HCT116 (cell line): Measurements from ENCODE around the gene MAGEA12. TPM values are rescaled to one million over a fixed set of nuclear protein-coding genes. Genes with fewer than 3 reads are reported as not detected.
"Not testable (repeated sequence)": the region's sequence is repeated elsewhere in the genome, so short reads cannot be mapped to it uniquely, and the experiment has no call there.

ENCODE experiments used
- ATAC-seq: fragments of 200-7000 bp; cut with Tn5 transposase; 2 replicates; pipeline ENCODE4 v1.9.1; 2020; ENCODE audit warnings: mild to moderate bottlenecking, moderate library complexity
- BruUV-seq: library from RNA; stranded (reverse); fragments of 400-500 nt; replicated peaks from 2 replicates; lab custom pipeline; 2021; lab: Mats Ljungman, UMichigan
- CTCF ChIA-PET: fragments of 300-600 bp; sonication (Branson Sonifier 250); formaldehyde crosslinking; loops from one replicate; lab custom pipeline; 2021; ENCODE audit warnings: antibody characterized with exemption; lab: Charles Lee
- POLR2A ChIA-PET: fragments of 300-600, 350-600 bp; sonication (Branson Sonifier 250); formaldehyde crosslinking; loops from one replicate; lab custom pipeline; 2021; ENCODE audit warnings: antibody characterized with exemption; lab: Charles Lee
- RAD21 ChIA-PET, 2 experiments: fragments of 300-600 bp; sonication (Branson Sonifier 250); formaldehyde crosslinking; loops; one replicate each; lab custom pipeline; 2023; ENCODE audit warnings: low total read pairs in 2 of 2; ENCODE audit not compliant: uncharacterized antibody in 2 of 2, unreplicated experiment in 2 of 2, low non-redundant PET in 1 of 2; lab: Charles Lee
- DNase-seq: peaks from one replicate; pipeline ENCODE4 v3.0.0-alpha.2; 2010; ENCODE audit warnings: low read depth, low spot score
- H2AFZ ChIP-seq: fragments of 200-600 bp; shearing (Covaris generic), sonication (generic); 2 replicates; pipeline ENCODE4 v1.6.1; 2017; ENCODE audit warnings: low read depth, mixed run types, mixed read lengths, antibody characterized with exemption, low read length; ENCODE audit not compliant: poor library complexity, severe bottlenecking
- H3K27ac ChIP-seq: 2 replicates; pipeline ENCODE4 v1.5.1; 2012; ENCODE audit warnings: low read depth, low read length
- H3K27me3 ChIP-seq: fragments of 200-600 bp; sonication (generic); 2 replicates; pipeline ENCODE4 v1.6.1; 2016; ENCODE audit warnings: mixed run types, low read length, mixed read lengths; ENCODE audit not compliant: insufficient read depth
- H3K36me3 ChIP-seq, 2 experiments: fragments of 200-500 bp in 1 of 2; fragments of 200-600 bp in 1 of 2; sonication (Bioruptor generic) in 1 of 2; sonication (generic) in 1 of 2; 2 replicates each; pipeline versions ENCODE4 v1.5.1 to v1.6.1; 2014 to 2016; ENCODE audit warnings: low read length in 2 of 2, inconsistent platforms in 1 of 2, mixed read lengths in 1 of 2, mixed run types in 1 of 2; ENCODE audit not compliant: insufficient read depth in 2 of 2, control insufficient read depth in 1 of 2
- H3K4me1 ChIP-seq, 2 experiments: fragments of 200-600 bp in 1 of 2; sonication (generic) in 1 of 2; 2 replicates each; pipeline versions ENCODE4 v1.5.1 to v1.6.1; 2012 to 2017; ENCODE audit warnings: low read length in 2 of 2, inconsistent platforms in 1 of 2, mild to moderate bottlenecking in 1 of 2, mixed read lengths in 1 of 2, mixed run types in 1 of 2, moderate library complexity in 1 of 2; ENCODE audit not compliant: insufficient read depth in 2 of 2, control insufficient read depth in 1 of 2
- H3K4me2 ChIP-seq: fragments of 200-600 bp; sonication (generic); 2 replicates; pipeline ENCODE4 v1.6.1; 2017; ENCODE audit warnings: mixed run types, low read length, mixed read lengths
- H3K4me3 ChIP-seq, 2 experiments: fragments of 200-600 bp in 1 of 2; sonication (generic) in 1 of 2; replicated peaks in 1 of 2; 2 replicates each; pipeline ENCODE4 v1.5.1; 2011 to 2016; ENCODE audit warnings: low read length in 2 of 2, control low read depth in 1 of 2, low read depth in 1 of 2, mild to moderate bottlenecking in 1 of 2, mixed read lengths in 1 of 2, mixed run types in 1 of 2
- H3K79me2 ChIP-seq: fragments of 200-600 bp; sonication (generic); 2 replicates; pipeline ENCODE4 v1.6.1; 2017; ENCODE audit warnings: mild to moderate bottlenecking, mixed run types, low read length, moderate library complexity, mixed read lengths; ENCODE audit not compliant: insufficient read depth
- H3K9ac ChIP-seq: fragments of 200-600 bp; sonication (generic); 2 replicates; pipeline ENCODE4 v1.6.1; 2016; ENCODE audit warnings: low read length, mixed read lengths
- H3K9me2 ChIP-seq: fragments of 200-600 bp; sonication (generic), shearing (Covaris generic); 2 replicates; pipeline ENCODE4 v1.6.1; 2017; ENCODE audit warnings: mixed run types, mild to moderate bottlenecking, moderate library complexity; ENCODE audit not compliant: insufficient read depth
- H3K9me3 ChIP-seq, 2 experiments: fragments of 200-500 bp in 1 of 2; fragments of 200-600 bp in 1 of 2; sonication (Bioruptor generic) in 1 of 2; sonication (generic) in 1 of 2; 2 replicates each; pipeline ENCODE4 v1.6.1; 2014 to 2017; ENCODE audit warnings: low read length in 2 of 2, mixed read lengths in 2 of 2, inconsistent platforms in 1 of 2, low read depth in 1 of 2, mild to moderate bottlenecking in 1 of 2, mixed run types in 1 of 2, moderate library complexity in 1 of 2; ENCODE audit not compliant: control insufficient read depth in 1 of 2, insufficient read depth in 1 of 2
- H4K20me1 ChIP-seq: fragments of 200-600 bp; sonication (generic), shearing (Covaris generic); 2 replicates; pipeline ENCODE4 v1.6.1; 2017; ENCODE audit warnings: mixed run types, mild to moderate bottlenecking, moderate library complexity; ENCODE audit not compliant: insufficient read depth
- intact Hi-C: fragments of 100-400 bp; cut with micrococcal nuclease; formaldehyde crosslinking; loops from 2 replicates; pipeline ENCODE4 v1.10.0; 2022
- total RNA-seq: library from RNA; stranded (reverse); gene quantifications from one replicate; pipeline ENCODE4 v1.2.1, GENCODE V29; 2021; ENCODE audit not compliant: unreplicated experiment

The MAGEA12 gene
- total RNA-seq, 1 experiment from 2014 or later: not detected

- CTCF ChIA-PET: not testable (repeated sequence)
Observed at GRCh38 chrX:152713195-152713594, 20.4 kb upstream of the MAGEA12 start.

GRCh38 chrX:152713815-152714787 is 19.5 kb upstream of the MAGEA12 start, which contains the start of gene MAGEA2B:
TSS of gene MAGEA2B (plus strand) at chrX:152714628. CDS start at chrX:152717107, 2,479 bp downstream.
- H3K27me3 ChIP-seq, DNase-seq, H3K9me3 ChIP-seq, H3K9ac ChIP-seq, CTCF ChIA-PET, H3K79me2 ChIP-seq, H3K27ac ChIP-seq, H3K4me1 ChIP-seq, intact Hi-C loops, H4K20me1 ChIP-seq, H3K4me2 ChIP-seq, H3K9me2 ChIP-seq, H2AFZ ChIP-seq, H3K4me3 ChIP-seq, H3K36me3 ChIP-seq, POLR2A ChIA-PET, RAD21 ChIA-PET: not testable (repeated sequence)
- ATAC-seq: peak; percentile 90
- TSS peak; percentile 83 for BruUV-seq

More at GRCh38 chrX:152713195-152713594, 20.4 kb upstream of the MAGEA12 start:
- DNase-seq, BruUV-seq, H2AFZ ChIP-seq, H3K9ac ChIP-seq, H3K9me3 ChIP-seq, H3K4me3 ChIP-seq, H3K36me3 ChIP-seq, H3K27me3 ChIP-seq, H3K4me2 ChIP-seq, RAD21 ChIA-PET, H3K9me2 ChIP-seq, H3K79me2 ChIP-seq, POLR2A ChIA-PET, H4K20me1 ChIP-seq, intact Hi-C loops, H3K27ac ChIP-seq, H3K4me1 ChIP-seq, ATAC-seq: not testable (repeated sequence)
